Keratinocyte (primary cell): ENCODE data around the gene RUVBL2.

Experiments used
- EZH2 ChIP-seq: IDR thresholded peaks from one replicate; pipeline ENCODE4 v1.6.1; 2012; ENCODE audit warnings: inconsistent platforms, mild to moderate bottlenecking, low read length, moderate library complexity
- TF ChIP-seq, protein P1 (sequence below), 3 experiments: IDR thresholded peaks in 1 of 3; conservative IDR thresholded peaks in 1 of 3; optimal IDR thresholded peaks in 1 of 3; 2 replicates in 2 of 3; 3 replicates in 1 of 3; pipeline versions ENCODE3 to v1.5.1; 2011; ENCODE audit warnings: low read length in 3 of 3, mild to moderate bottlenecking in 3 of 3, moderate library complexity in 2 of 3, control low read depth in 1 of 3, inconsistent platforms in 1 of 3; ENCODE audit not compliant: insufficient read depth in 2 of 3; ENCODE audit errors: extremely low read depth in 1 of 3

DNA sequence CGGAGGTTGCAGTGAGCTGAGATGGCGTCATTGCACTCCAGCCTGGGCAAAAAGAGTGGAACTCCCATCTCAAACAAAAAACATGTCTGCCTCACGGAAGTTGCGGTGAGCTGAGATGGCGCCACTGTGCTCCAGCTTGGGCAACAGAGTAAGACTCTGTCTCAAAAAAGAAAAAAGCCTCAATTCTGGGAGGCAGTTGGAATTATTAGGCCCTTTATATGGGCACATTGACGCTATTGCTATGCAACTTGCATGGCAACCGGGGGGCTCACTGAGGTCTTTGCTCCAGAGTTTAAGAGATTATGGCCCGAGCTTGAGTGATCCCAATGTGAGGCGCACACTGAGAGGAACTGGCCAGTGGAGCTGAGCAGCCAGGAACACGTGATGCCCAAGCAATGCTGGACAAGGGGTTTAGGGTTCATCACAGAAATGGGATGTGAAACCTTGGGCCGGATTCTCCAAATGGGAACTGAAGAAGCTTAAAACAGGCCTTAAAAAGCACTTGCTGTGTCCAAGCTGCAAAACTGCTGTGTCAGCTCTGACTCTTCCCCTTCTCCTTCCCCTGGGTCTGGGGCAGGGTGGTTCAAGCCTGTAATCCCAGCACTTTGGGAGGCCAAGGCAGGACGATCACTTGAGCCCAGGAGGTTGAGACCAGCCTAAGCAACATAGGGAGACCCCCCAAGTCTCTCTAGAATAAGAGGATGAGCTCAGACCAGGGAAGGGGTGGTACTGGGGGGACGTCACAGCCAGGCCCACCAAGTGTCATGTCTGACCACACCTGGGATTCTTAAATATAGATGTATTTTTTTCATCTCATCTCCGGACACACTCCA is 26.1 kb upstream of the RUVBL2 start:
- TF ChIP-seq, protein P1, sequence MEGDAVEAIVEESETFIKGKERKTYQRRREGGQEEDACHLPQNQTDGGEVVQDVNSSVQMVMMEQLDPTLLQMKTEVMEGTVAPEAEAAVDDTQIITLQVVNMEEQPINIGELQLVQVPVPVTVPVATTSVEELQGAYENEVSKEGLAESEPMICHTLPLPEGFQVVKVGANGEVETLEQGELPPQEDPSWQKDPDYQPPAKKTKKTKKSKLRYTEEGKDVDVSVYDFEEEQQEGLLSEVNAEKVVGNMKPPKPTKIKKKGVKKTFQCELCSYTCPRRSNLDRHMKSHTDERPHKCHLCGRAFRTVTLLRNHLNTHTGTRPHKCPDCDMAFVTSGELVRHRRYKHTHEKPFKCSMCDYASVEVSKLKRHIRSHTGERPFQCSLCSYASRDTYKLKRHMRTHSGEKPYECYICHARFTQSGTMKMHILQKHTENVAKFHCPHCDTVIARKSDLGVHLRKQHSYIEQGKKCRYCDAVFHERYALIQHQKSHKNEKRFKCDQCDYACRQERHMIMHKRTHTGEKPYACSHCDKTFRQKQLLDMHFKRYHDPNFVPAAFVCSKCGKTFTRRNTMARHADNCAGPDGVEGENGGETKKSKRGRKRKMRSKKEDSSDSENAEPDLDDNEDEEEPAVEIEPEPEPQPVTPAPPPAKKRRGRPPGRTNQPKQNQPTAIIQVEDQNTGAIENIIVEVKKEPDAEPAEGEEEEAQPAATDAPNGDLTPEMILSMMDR (optimal IDR thresholded peaks at IDR 0.05 in 1 of 3, IDR thresholded peaks at IDR 0.05 in 1 of 3, conservative IDR thresholded peaks at IDR 0.05 in 1 of 3; ENCODE audit: extremely low read depth in 1 of 3, insufficient read depth in 2 of 3, low read length in 3 of 3), result no peak
- no peak for TF ChIP-seq EZH2
